GM12864 (cell line): ENCODE results near the gene SCUBE1.

ENCODE experiments used
- DNase-seq: peaks from one replicate; pipeline ENCODE4 v3.0.0-alpha.2; 2011; ENCODE audit warnings: low read depth
- H3K4me3 ChIP-seq: 2 replicates; pipeline ENCODE4 v1.5.1; 2011; ENCODE audit warnings: mild to moderate bottlenecking, low read depth, low read length, control low read depth
- TF ChIP-seq, protein P1 (sequence below): IDR thresholded peaks from 2 replicates; pipeline ENCODE4 v1.5.1; 2011; ENCODE audit warnings: low read depth, mild to moderate bottlenecking, moderate library complexity, low read length, control low read depth, inconsistent platforms; ENCODE audit errors: missing control alignments

SCUBE1 gene

DNA sequence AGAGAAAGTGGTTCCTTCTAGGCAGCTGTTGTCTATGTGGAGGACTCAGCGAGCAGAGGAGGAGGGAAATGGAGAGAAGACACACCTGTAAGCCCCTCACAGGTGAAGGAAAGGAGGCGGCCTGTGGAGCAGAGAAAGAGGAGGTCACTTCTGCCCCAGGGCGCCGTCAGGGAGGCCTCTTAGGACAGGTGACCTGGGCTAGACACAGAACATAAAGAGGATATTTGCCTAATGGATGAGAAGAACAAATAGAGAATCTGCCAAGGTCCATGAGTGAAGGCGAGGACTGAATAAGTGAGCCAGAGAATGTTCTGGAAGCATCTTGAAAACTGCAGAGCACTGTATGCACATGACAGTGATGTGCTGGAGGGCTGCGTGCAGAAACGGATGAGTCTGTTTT, 2.2 kb upstream of the SCUBE1 start:
- TF ChIP-seq, protein P1, sequence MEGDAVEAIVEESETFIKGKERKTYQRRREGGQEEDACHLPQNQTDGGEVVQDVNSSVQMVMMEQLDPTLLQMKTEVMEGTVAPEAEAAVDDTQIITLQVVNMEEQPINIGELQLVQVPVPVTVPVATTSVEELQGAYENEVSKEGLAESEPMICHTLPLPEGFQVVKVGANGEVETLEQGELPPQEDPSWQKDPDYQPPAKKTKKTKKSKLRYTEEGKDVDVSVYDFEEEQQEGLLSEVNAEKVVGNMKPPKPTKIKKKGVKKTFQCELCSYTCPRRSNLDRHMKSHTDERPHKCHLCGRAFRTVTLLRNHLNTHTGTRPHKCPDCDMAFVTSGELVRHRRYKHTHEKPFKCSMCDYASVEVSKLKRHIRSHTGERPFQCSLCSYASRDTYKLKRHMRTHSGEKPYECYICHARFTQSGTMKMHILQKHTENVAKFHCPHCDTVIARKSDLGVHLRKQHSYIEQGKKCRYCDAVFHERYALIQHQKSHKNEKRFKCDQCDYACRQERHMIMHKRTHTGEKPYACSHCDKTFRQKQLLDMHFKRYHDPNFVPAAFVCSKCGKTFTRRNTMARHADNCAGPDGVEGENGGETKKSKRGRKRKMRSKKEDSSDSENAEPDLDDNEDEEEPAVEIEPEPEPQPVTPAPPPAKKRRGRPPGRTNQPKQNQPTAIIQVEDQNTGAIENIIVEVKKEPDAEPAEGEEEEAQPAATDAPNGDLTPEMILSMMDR: no peak

DNA sequence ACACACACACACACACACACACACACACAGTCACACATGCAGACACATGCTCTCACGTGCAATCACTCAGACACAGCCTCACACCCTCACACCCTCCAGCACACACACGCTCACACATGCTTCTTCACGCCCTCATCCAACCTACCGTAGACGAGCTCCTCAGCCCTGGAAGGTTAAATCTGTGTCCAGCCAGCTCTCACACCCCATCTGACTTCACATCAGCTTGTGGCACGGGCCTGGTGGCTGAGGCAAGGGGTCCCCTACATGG, 1.3 kb upstream of the SCUBE1 start:
- no peak overlapping the region for H3K4me3 ChIP-seq
- TF ChIP-seq, protein P1: no peak
- DNase-seq: no peak

More for the DNA sequence above, 2.2 kb upstream of the SCUBE1 start:
- no peak for DNase-seq
- no peak overlapping the region for H3K4me3 ChIP-seq

DNA sequence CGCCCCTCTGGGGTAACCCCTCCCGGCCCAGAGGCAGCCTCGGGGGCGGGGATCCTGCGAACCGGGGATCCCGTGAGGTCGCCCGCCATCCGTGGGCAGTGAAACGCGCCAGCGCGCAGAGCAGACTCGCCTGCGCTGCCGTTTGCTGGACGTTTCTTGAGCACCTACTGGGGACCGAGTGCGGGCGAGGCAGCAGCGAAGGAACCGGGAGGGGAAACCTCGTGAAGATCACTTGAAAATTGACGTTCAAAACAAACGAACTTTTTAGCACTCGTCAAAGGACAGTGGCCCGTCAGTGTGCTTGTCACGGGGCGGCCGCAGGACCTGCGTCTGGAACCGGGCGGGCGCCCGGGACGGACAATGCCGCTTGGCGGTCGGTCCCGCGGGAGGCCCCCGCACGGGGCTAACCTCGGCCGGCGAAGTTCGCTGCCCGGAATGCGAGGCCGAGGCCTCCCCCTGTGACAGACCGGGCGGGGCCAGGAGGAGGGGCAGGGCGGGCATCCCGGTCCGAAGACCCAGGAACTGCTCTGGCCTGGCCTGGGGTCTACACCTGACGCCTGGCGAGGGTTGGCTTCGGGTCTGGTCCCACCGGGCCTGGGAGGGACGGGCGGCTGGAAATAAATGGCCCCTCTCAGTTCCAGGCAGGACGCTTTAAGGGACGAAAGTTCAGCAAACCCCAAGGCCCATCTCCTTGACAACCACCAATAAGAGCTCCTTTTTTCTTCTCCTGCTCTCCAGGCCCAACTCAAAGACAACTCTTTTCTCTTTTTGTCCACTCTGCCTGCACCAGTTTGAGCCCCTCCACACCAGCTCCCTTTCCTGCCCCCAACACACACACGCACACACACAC, 723 bp upstream of the SCUBE1 start:
- DNase-seq: no peak
- H3K4me3 ChIP-seq: no peak overlapping the region
- TF ChIP-seq, protein P1: no peak

DNA sequence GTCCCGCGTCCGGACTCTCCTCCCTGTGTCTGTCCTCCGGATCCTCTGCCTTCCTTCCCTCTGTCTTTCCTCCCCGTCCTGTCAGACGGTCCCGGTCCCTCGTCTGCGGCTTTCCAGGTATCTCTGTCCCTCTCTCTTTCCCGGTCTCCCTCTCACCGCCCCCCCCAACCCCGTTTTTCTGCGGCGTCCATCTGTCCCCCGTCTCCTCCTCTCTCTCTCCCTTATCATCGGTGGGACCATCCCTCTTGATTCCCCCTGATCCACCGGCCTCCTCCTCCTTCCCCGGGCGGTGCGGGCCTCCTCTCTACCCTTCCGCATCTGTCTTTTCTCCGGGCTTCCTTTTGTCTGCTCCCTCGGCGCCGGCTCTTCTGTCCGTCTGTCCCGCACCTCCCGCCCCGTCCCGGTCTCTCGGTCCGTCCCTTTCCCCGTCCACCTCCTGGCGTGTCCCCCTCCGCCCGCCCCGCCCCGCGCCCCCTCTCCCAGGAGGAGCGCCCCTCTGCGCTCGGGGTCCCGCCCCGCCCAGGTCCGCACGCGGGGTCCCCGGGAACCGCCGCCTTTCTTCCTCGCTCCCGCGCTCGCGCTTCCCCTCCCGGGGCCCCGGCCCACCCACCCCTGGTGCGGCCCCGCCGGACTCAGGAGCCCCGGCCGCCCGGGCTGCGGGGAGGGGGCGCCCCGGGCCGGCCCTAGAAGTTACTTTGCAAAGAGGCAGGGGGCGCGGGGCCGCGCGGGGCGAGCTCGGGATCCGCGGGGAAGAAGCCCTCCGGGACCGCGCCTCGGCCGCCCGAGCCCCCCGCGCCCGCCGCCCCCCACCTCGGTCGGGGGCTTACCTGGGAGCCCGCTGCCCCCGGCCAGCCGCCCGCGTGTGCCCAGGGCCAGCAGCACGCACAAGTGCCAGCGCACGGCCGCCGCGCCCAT, 568 bp downstream of the SCUBE1 start:
- H3K4me3 ChIP-seq: no peak overlapping the region
- no peak for DNase-seq
- TF ChIP-seq, protein P1: no peak

DNA sequence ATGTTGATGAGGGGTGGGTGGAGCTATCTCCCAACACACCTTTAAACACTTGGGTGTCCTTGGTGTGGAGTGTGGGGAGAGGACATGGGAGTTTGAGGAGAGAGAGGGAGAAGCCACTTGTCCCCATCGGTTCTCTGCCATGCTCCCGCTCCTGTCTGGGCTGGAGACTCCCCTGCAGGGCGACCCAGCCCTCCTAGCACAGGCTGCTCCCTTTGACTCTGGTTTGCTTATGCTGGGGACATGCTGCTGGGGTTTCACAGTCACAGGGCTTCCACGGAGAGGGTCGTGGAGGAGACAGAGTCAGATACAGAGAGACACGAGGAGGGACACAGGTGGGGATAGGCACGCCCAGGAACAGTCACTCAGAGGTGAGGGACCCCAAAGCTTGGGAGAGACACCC, 1.6 kb downstream of the SCUBE1 start:
- no peak for DNase-seq
- no peak overlapping the region for H3K4me3 ChIP-seq
- TF ChIP-seq, protein P1: no peak

DNA sequence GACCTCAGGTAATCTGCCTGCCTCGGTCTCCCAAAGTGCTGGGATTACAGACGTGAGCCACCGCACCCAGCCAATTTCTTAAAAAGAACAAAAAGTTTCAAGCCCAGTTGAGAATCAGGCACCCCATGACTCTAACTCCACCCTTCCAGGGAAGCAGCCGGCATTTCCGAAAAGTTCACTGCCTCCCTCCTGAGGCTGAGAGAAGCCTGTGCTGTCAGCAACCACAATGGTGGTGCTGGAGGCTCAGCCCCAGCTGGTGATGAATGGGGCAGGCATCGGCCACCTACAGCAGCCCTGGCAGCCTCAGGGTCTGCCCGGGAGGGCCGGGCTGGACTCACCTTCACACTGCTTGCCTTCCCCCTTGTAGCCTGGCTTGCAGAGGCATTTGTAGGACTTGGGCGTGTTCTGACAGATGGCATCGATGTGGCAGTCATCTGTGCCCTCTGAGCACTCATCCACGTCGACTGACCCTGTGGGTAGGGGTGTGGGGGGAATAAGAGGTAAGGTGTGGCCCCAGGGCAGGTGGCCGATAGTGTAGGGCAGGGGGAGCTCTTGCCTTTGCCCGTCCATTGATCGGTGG, 4.3 kb downstream of the SCUBE1 start:
- TF ChIP-seq, protein P1: no peak
- no peak for DNase-seq

More for the DNA sequence above, 4.3 kb downstream of the SCUBE1 start:
- H3K4me3 ChIP-seq: no peak overlapping the region
